Sigmoid colon (tissue), 4 donors: ENCODE results near the gene SERPINC1.

Experiments used
- CTCF ChIP-seq, 4 experiments: fragments of 450-650 bp in 3 of 4; fragments of 200-600 bp in 1 of 4; IDR thresholded peaks; one replicate each; pipeline ENCODE4 v1.5.1; 2016 to 2019; ENCODE audit warnings: antibody characterized with exemption in 4 of 4, mild to moderate bottlenecking in 3 of 4, moderate library complexity in 2 of 4
- POLR2A ChIP-seq, 2 donors: fragments of 450-650 bp; IDR thresholded peaks; one replicate each; pipeline ENCODE4 v1.6.1; 2016; ENCODE audit warnings: antibody characterized with exemption in 2 of 2, mild to moderate bottlenecking in 2 of 2, moderate library complexity in 2 of 2
- POLR2AphosphoS5 ChIP-seq, 4 donors: sonication (generic); formaldehyde crosslinking; IDR thresholded peaks; one replicate each; pipeline ENCODE4 v1.6.1; 2017; ENCODE audit warnings: antibody characterized with exemption in 4 of 4

- no peak for TF ChIP-seq CTCF (IDR thresholded peaks at IDR 0.05)
- peak; percentile 91 to 97 for TF ChIP-seq POLR2A (IDR thresholded peaks at IDR 0.05)
- peak; percentile 97 to 99 (median 98) for TF ChIP-seq POLR2AphosphoS5 (IDR thresholded peaks at IDR 0.05)
Observed at GRCh38 chr1:173867753-173868265, 49.3 kb downstream of the SERPINC1 start, which contains the start of gene GAS5.
